ENCODE results near the gene SLC25A25.
"Not testable (repeated sequence)": the region's sequence is repeated elsewhere in the genome, so short reads cannot be mapped to it uniquely, and the experiment has no call there.

The SLC25A25 gene

GRCh38 chr9:128053560-128053959 lies 14.5 kb upstream of the SLC25A25 start:
- no peak for DNase-seq

DNA sequence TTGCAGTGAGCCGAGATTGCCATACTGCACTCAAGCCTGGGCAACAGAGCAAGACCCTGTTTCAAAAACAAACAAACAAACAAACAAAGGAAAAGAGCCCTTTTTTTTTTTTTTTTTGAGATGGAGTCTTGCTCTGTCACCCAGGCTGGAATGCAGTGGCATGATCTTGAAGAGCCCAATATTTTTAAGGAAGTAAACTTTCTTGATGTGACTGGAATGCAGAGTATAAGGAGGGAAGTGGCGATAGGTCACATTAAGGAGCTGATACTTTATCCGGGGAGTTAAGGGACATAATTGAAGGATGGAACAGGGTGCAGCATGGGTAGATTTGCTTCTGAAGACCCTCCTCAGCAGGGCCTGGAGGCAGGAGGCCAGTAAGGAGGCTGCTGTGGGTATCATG lies 13.9 kb upstream of the SLC25A25 start:
- no peak for DNase-seq

DNA sequence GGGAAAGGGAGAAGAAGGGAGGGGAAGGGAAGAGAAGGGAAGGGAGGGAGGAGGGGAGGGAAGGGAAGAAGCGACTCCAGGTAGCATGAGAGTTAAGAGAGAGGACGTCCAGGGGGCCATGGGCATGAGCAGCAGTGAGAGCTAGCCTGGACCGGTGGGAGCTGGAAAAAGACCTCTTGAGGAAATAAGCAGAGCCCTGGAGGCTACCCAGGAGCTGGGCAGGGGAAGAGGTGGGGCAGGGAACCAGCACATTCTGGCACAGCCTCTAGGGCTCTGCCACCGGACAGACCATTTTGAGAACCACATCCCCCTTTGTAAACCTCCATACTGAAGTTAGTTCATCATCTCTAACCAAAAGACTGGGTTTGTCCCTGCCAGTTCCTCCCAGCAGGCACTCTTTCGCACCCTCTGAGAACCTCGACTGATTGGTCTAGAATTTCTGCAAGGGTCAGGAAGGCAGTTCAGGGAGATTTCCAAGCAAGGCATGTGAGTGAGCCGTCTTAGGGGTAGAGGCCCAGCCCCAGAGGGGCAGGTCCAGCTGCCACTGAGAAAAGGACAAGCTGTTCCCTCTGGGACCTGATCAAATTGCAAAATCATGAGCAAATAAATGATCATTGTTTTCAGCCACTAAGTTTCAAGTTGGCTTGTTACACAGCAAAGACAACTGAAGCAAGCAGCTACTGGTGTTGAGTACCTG lies 12.5 kb upstream of the SLC25A25 start:
- no peak for DNase-seq

- DNase-seq, result no peak
These were observed 11.9 kb upstream of the SLC25A25 start for GRCh38 chr9:128056086-128056485.

GRCh38 chr9:128056887-128057723 lies 10.9 kb upstream of the SLC25A25 start:
- peak; percentile 84 to 93 for DNase-seq

GRCh38 chr9:128057724-128058409 lies 10.2 kb upstream of the SLC25A25 start:
- no peak for DNase-seq

DNA sequence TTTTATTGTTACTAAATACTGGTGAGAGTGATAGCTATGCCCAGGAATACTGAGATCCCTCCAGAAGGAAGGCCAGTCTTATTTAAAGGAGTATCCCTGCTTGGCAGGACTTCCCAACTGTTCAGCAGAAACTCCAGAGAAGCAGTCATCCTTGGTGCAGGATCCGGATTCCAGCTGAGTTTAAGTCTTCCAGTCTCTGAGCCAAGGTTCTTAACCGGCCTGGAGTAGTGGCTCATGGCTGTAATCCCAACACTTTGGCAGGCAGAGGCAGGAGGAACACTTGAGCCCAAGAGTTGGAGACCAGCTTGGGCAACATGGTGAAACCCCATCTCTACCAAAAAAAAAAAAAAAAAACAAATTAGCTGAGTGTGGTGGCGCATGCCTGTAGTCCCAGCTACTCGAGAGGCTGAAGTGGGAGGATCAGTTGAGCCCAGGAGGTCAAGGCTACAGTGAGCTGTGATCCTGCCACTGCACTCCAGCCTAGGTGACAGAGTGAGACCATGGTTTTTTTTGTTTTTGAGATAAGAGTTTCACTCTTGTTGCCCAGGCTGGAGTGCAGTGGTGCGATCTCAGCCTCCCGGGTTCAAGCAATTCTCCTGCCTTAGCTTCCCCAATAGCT lies 8.6 kb upstream of the SLC25A25 start:
- DNase-seq, result no peak

GRCh38 chr9:128061275-128061960 lies 6.6 kb upstream of the SLC25A25 start:
- DNase-seq, result no peak

DNA sequence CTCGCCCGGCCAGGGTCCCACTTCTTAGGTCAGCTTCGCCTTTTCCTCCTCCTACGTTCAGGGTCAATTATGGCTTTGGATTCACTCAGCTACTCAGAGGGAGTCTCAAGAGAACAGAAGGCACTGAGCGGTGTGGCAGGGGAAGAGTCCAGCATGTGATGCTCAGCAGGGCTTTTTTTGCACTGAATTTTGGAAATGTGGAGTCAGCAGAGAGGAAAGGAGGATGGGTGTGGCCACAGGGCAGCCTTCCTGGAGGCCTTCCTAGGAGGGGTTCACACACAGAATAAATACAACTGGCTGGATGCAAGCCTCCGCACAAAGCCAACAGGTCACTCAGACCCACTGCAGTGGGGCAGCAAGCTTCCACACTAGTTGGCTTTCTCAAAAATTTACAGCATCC lies 5.8 kb upstream of the SLC25A25 start:
- DNase-seq, result no peak

DNA sequence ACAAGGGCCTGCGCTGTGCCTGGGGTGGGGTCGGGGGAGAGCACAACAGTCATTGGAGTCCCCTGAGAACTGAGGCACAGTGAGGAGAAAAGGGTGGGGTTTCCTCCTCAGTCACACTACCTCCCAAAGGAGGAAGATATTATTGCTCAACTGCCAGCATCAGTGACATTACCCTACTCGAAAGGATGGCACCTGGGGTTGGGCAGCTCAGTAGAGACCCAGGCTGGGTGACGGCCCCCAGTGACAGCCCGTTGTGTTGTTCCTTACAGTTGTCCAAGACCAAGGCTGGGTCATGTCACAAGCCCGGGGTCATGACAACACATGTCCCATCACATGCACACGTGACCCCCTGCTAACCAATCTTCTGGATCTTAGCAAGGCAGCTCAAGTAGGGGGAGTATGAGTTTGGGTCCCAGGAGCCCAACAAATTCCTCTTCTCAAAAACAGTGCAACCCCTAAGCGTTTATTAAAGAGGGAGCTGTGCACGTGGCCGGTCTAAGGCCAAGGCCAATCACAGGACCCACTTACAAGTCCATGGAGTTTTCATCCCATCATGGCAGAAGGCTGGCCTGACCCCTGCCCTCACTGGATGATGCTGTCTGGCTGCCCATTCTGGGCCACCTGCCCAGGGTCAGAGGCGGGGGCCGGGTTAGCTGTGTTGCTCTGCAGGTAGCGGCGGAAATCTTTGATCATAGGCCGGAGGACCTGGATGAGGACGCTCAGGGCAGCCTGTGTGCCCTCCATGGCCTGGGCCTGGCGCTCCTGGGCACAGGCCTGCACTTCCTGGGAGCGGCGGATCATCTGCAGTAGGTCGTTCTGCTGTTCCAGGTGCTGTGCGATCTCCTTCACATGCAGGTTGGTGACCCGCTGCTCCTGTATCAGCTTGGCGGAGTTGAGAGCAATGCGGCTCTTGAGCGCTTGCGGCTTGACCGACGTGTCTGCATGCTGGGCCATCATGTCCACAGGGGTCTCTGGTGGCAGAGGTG lies 4.9 kb upstream of the SLC25A25 start:
- no peak for DNase-seq

GRCh38 chr9:128065907-128066712 lies 1.9 kb upstream of the SLC25A25 start:
- DNase-seq, result no peak

DNA sequence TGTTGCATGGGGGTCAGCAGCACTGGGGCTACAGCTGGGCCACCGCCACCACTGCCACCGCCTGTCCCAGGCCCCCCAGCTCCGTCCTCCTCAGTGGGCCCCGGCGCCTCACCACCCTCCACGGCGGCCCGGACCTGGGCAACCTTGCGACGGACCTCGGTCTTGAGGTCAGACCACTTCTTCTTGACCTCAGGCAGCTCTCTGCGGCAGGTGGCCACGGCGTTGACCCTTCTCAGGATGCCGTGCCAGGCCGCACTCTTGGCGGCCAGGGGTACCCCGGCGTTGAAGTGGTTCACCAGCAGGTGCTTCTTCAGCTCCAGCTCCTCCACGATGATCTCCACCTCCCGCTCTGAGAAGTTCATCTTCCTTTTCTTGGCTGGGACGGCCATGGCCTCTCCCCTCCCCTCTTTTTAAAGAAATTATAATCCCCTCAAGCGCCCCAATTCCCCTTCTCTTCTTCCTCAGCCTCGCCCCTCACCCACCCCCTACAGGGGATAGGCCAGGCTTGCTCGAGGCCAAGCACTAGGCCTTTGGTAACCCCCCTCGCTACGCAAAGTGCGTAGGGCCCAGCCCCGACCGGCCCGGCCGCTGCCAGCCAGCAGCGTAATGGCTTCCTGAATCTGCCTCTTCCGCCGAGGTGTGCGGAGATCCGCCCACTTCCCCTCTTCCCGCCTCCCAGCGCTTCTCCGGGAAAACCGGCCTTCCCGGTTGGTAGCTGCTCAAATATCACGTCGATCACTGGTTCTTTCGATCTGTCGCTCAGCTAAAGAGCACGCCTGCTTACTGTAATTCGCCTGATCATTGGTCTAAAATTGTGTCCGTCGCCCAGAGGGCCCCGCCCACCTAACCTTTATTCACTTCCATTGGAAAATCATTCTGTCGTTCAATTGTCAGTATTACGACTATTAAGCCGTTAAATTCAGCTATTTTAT lies 1.1 kb upstream of the SLC25A25 start, which contains the start of gene NAIF1:
TSS of gene NAIF1 (minus strand) at position 608 of the 932 bp plus-strand sequence. CDS start at position 389, 219 bp downstream.
- DNase-seq, result peak; percentile 98 to 99

DNA sequence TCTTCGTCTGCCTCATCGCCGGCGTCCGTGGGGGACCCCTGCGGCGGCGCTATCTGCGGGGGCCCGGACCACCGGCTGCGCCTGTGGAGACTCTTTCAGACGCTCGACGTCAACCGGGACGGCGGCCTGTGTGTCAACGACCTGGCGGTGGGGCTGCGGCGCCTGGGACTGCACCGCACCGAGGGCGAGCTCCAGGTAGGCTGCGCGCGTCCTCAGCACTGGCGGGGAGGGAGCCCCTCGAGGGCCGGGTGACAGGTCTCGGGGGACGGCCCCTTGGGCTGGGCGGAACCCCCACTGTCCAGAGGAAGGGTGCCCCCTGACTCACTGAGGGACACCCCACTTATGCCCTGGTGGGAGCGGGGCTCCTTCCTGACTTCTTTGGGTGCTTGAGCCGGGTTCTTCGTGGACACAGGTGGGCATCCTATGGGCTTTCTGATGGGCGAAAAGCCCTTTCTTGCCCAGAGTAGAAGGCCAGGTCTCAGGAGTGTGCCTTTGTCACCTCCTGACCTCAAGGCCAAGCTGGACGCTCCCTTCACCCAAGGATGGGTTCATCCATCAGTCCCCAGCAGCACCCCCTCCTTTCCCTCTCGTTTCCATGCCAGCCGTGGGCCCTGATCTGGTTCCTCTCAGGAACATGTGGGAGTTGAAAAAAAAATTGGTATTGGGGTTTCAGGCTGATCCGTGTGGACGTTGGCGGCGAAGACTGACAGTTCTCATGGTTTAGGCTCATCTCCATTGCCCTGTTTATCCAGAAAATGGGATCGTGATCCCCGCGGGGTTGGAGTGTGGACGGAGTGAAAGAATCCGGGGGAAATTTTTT lies 564 bp downstream of the SLC25A25 start:
- no peak for DNase-seq

- no peak for DNase-seq
These were observed 2.8 kb downstream of the SLC25A25 start for GRCh38 chr9:128070874-128071273.

GRCh38 chr9:128071475-128071874 lies 3.4 kb downstream of the SLC25A25 start:
- not testable (repeated sequence) for DNase-seq

DNA sequence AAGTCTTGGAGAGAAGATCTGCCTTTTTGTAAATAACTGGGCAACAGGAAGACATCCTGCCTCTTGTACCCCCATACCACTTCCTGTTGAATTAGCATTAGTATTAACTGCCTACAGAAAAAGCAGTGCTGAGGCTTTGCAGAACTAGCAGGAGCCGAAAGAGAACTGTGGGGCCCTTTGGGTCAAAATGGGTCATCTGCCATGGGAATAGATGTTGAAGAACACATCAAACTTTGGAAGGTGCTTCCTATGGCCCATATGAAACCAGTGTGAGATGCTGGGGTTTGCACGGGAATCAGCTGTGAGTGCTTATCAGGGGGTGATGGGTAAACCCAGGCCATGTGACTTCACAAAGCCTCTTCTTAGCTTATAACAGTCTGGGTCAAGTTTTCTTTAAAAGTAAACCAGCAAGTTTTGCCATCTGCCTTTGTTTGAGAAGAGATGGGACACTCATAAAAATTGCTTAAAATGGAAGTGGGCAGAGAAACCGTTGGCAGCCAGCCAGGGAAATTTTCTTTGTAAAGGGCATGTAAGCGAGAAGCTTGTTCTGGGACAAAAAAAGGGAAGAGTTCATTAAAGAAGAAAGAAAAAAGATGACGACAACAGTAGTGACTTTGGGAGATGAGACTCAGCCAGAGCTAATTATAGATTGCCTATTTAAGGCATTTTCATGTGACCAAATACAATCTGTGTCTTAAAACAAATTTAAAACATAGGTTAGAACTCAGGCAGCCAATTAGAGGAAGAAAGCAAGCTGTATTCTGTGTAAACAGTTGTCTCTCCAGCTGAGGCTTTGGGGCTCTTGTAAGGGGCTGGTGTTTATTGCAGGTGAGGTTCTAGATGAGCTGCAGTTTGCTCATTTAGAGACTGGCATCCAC lies 4.4 kb downstream of the SLC25A25 start:
- DNase-seq, result peak in 1 of 2 experiments; percentile 29

- no peak for DNase-seq
These were observed 5.3 kb downstream of the SLC25A25 start for GRCh38 chr9:128073253-128073886.
